NCI-H1930 (cell line): ENCODE measurements around the gene SORL1.
"Not testable (repeated sequence)": the region's sequence is repeated elsewhere in the genome, so short reads cannot be mapped to it uniquely, and the experiment has no call there.

Experiments
- DNase-seq, 2 experiments: peaks; one replicate each; lab custom pipeline; 2025; lab: John Stamatoyannopoulos, UW

The SORL1 gene

DNA sequence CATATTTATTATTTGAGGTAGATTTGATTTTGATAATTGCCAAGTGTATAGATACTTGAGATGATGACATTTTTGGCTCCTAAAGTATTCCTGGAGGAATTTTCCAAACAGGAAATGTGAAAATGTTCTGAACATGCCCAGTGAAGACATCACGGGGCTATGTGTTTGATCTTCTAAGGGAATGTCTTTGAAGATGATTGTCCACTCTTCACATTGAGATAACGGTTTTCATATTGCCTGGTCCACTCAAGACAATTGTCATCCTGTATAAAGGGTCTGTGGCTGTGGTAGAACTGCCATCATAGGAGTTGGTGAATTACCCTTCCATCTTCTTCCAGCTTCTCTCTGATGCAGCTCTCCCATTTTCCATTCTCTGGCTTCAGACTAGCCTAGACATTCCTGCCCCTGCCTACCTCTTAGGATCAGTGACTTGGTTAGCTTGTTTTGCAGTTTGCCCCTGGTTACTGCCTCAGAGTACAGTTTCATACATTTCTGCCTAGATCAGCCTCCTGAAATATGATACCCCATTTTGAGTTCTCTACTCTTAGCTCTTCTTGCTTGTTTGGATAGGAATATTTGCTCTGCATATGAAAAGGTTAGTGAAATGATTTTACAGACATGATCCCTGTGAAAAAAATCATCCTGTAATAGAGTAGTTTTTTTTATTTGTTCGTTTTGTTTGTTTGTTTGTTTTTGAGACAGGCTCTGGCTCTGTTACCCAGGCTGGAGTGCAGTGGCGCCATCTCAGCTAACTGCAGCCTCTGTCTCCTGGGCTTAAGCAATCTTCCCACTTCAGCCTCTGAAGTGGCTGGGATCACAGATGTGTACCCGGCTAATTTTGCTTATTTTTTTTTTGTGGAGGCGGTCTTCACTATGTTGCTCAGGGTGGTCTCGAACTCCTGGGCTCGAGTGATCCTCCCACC, 112.0 kb downstream of the SORL1 start:
- DNase-seq = no peak

GRCh38 chr11:121564948-121565684, 113.0 kb downstream of the SORL1 start:
- DNase-seq = no peak

DNA sequence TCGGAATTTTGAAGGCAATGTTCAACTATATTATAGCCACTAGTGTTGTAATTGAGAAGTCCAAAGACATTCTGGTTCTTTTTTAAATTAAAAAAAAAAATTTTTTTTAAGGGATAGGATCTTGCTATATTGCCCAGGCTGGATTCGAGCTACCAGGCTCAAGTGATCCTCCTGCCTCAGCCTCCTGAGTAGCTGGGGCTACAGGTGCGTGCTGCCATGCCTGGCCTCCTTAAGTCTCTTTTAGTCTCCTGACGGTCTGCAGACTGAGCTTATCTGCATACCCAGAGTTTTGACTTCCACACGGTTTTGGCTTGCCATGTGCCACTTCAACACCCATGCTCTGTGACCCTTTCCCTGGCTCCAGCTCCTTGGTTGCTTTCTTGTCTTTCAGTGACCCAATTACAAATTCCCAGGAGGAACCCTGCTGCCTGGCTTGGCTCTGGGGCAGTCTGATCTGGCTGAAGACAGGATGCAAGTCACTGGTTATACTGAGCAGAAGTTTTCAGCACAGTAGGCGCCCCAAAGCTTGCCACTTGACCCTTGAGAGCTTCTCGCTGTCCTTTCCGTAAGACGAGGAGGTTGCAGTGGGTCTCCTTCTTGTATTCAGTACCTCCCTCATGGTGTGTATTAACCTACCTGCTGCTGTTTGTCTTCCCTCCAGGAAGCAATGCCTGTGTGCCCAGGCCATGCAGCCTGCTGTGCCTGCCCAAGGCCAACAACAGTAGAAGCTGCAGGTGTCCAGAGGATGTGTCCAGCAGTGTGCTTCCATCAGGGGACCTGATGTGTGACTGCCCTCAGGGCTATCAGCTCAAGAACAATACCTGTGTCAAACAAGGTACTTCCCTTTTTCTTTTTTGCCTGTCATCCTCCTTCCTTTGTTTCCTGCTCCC, 114.4 kb downstream of the SORL1 start:
- DNase-seq = no peak

DNA sequence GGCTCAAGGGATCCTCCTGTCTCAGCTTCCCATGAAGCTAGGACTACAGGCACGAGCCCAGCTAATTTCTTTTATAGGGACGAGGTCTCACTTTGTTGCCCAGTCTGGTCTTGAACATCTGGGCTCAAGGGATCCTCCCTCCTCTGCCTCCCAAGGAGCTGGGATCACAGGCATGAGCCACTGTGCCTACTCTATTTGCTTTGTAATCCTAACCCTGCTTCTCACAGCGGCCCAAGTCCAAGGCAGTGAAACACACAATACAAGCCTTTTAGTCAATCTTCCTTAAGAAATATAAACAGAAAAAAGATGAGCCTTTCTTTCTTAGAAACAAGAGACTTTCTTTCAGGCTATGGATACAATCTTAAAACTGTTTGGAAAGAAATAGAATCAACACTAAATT, 115.9 kb downstream of the SORL1 start:
- DNase-seq = no peak

- not testable (repeated sequence) for DNase-seq
Measured at GRCh38 chr11:121569332-121570299, 117.5 kb downstream of the SORL1 start.

GRCh38 chr11:121570453-121570852, 118.3 kb downstream of the SORL1 start:
- no peak for DNase-seq

GRCh38 chr11:121571506-121571905, 119.4 kb downstream of the SORL1 start:
- no peak for DNase-seq

DNA sequence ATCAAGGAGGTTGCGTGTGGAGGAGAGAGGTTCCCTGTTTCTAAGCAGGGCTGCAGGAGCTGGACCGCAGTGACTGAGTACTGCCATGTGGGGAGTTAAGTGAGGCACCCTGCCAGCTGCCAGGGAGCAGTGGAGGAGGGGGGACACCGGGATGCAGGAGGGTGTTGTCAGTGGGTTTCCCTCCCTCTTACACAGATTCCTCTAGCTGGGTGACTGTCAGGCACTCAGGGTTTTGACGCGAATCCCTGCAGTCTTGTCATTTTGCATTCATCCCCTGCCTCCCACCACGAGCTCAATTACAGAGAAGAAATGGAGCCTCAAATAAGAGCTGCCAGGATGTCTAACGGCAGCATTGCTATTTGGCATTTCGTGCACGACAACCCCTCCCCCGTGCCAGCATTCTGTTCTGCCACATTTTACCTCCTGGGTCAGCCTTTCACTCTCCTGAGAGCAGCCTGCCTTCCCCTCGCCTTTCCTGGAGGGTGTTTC, 120.5 kb downstream of the SORL1 start:
- no peak for DNase-seq

GRCh38 chr11:121574801-121575200, 122.7 kb downstream of the SORL1 start:
- DNase-seq = no peak

DNA sequence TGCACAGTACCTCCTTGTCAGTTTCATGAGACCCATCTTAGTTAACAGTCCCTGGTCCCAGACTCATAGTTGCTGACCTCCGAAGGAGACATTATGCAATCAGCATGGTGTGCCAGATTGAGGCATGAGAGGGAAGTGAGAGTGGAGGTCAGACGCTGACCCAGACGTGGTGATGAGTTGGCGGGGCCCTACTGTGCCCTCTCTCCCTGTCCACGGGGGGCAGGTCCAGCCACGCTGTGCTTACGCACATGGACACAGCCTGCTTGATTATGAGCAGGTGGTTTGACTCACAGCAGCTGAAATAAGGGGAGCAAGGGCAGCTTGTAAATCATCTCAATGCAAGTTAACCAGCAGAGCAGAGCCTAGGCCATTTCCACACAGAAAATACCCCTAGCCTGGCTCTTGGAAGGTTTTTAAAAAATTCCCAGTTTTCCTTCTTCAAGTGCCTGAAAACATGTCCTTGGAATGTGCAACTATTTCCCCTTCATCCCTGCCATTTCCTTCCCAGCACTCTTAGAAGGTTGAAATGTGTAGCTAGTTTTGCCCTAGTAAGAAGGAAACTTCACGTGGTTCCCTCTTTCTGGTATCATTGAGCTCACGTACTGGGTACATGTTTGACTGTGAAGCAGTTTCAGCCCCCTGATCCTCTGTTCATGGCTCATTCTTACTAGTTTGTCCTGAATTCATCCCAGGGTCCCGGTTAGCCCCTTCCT, 123.3 kb downstream of the SORL1 start:
- DNase-seq = no peak

- DNase-seq = no peak
Measured at GRCh38 chr11:121575963-121576290, 123.8 kb downstream of the SORL1 start.

GRCh38 chr11:121576531-121576930, 124.4 kb downstream of the SORL1 start:
- no peak for DNase-seq

- no peak for DNase-seq
Measured at GRCh38 chr11:121577106-121577848, 125.2 kb downstream of the SORL1 start.

GRCh38 chr11:121578251-121578976, 126.3 kb downstream of the SORL1 start:
- no peak for DNase-seq

DNA sequence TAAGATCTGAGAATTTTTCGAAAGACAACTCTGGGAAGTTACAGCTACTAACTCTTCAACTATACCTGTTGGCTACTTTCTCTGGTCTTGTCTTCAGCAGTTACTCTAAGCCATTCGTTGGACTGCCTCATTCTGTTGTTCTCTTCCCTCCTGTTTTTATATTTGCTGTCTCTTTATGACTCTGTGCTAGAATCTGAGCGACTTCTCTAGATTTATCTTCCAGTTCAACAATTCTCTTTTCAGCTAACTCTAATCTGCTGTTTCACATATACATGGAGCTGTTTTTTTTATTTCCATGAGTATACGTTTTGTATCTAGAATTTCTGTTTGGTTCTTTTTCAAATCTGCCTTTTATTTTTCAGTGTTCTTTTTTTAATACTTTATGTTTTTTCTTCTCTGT, 128.0 kb downstream of the SORL1 start:
- DNase-seq = no peak

DNA sequence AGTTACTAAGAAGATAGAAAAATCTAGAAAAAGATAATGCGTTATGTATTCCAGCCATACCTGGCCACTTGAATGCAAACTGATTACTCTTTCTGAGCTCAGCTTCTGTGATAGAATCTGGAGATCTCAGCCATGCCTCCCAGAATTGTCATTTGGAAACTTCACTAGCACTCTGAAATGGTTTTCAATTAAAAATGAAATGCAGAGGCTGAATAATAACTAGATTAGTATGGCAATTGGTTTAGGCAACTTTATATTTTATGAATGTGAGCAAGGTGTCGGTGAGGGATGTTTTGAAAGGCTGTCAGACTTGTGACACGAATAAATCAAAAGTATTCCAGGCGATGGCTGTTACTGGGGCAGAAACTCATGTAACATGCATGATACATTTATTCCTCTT, 129.5 kb downstream of the SORL1 start:
- DNase-seq = no peak

DNA sequence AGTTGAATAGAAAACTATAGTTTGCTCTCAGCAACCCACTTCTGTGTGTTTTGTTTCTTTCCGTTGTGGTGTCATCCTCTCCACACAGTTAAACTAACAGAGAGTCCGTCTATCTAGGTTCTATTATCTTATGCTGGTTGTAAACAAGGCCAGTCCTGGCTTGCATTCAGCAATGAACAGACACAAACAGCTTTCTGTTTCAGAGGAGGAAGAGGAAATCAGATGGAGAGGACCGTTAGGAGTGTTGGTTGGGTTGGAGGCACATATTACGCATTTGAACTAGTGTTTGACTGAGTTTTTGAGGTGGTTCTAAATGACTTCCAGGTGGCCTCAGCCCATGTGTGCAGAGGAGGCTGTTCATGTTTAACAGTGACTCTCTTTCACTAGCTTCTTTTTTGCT, 130.2 kb downstream of the SORL1 start:
- no peak for DNase-seq

GRCh38 chr11:121583825-121584224, 131.7 kb downstream of the SORL1 start:
- no peak for DNase-seq

DNA sequence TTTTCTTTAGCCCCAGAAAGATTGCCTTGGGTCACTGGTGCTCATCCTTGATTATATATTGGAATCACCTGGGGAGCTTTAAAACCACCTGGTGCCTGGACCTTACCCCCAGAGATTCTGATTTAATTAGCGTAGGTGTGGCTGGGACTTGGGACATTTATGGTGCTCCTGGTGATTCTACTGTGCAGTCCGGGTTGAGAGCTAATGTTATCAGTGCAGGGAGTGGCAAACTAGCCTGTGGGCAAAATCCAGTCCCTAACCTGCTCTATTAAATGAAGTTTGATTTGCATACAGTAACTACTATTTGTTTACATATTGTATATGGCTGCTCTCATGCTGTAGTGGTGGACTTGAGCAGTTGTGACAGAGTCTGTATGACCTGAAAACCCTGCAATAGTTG, 134.6 kb downstream of the SORL1 start:
- no peak for DNase-seq
